Ramos (cell line): ENCODE data around the gene RFC5.
"Not testable (repeated sequence)": the region's sequence is repeated elsewhere in the genome, so short reads cannot be mapped to it uniquely, and the experiment has no call there.

Experiments used
- in situ Hi-C: fragments of 300-500 bp; cut with MboI; formaldehyde crosslinking; loops from one replicate; pipeline ENCODE4 v1.14.3; 2022; ENCODE audit warnings: low sequenced_read_pairs; ENCODE audit not compliant: unreplicated experiment

The RFC5 gene

GRCh38 chr12:118016424-118017264, at the start of gene RFC5:
Gene RFC5, plus strand, starts transcription at chr12:118016703. Its CDS starts 125 bp downstream, at chr12:118016828.
- in situ Hi-C loops: no loop called here

- in situ Hi-C loops: no loop called here
Observed at GRCh38 chr12:117967043-117967442, 49.5 kb upstream of the RFC5 start.

- in situ Hi-C loops: no loop called here
Observed at GRCh38 chr12:117967512-117967911, 49.0 kb upstream of the RFC5 start.

GRCh38 chr12:117968151-117968789, 48.2 kb upstream of the RFC5 start:
- in situ Hi-C loops: no loop called here

GRCh38 chr12:117968826-117969659, 47.5 kb upstream of the RFC5 start, which contains the start of gene KSR2:
Gene KSR2, minus strand, starts transcription at chr12:117968990. Its CDS starts 735 bp downstream, at chr12:117968255.
- in situ Hi-C loops: no loop called here

GRCh38 chr12:117970334-117970733, 46.2 kb upstream of the RFC5 start:
- in situ Hi-C loops: no loop called here

GRCh38 chr12:117972301-117972700, 44.2 kb upstream of the RFC5 start:
- in situ Hi-C loops: no loop called here

GRCh38 chr12:117975006-117975405, 41.5 kb upstream of the RFC5 start:
- in situ Hi-C loops: no loop called here

GRCh38 chr12:117977373-117977772, 39.1 kb upstream of the RFC5 start:
- in situ Hi-C loops: no loop called here

GRCh38 chr12:117980616-117981015, 35.9 kb upstream of the RFC5 start:
- in situ Hi-C loops: no loop called here

- in situ Hi-C loops: no loop called here
Observed at GRCh38 chr12:117981267-117981666, 35.2 kb upstream of the RFC5 start.

- in situ Hi-C loops: no loop called here
Observed at GRCh38 chr12:117985182-117985581, 31.3 kb upstream of the RFC5 start.

GRCh38 chr12:117986705-117987469, 29.6 kb upstream of the RFC5 start:
- in situ Hi-C loops: no loop called here

- in situ Hi-C loops: no loop called here
Observed at GRCh38 chr12:117994551-117995438, 21.7 kb upstream of the RFC5 start.

- in situ Hi-C loops: no loop called here
Observed at GRCh38 chr12:117998719-117999118, 17.8 kb upstream of the RFC5 start.

- in situ Hi-C loops: not testable (repeated sequence)
Observed at GRCh38 chr12:117999806-118000205, 16.7 kb upstream of the RFC5 start.

GRCh38 chr12:118010903-118011302, 5.6 kb upstream of the RFC5 start:
- in situ Hi-C loops: no loop called here

GRCh38 chr12:118011377-118011776, 5.1 kb upstream of the RFC5 start:
- in situ Hi-C loops: no loop called here

GRCh38 chr12:118011961-118012360, 4.5 kb upstream of the RFC5 start:
- in situ Hi-C loops: no loop called here
